Endothelial cell of umbilical vein (primary cell): Measurements from ENCODE around the gene EML6.

ENCODE experiments used
- CTCF ChIP-seq, 2 donors: IDR thresholded peaks; 1 replicate in 1 of 2; 2 replicates in 1 of 2; pipeline ENCODE4 v1.5.1; 2011; ENCODE audit warnings: low read length in 2 of 2, mild to moderate bottlenecking in 2 of 2, moderate library complexity in 2 of 2, control low read depth in 1 of 2, inconsistent platforms in 1 of 2, low read depth in 1 of 2; ENCODE audit not compliant: insufficient read depth in 1 of 2; ENCODE audit errors: extremely low read depth in 1 of 2
- GATA2 ChIP-seq: IDR thresholded peaks from 2 replicates; pipeline ENCODE4 v1.7.0; 2011; ENCODE audit warnings: low read depth, mild to moderate bottlenecking, moderate library complexity, mixed read lengths, low read length; ENCODE audit not compliant: insufficient read length, insufficient read depth
- JUN ChIP-seq: IDR thresholded peaks from 2 replicates; pipeline ENCODE4 v1.6.1; 2011; ENCODE audit warnings: borderline replicate concordance, low read depth; ENCODE audit not compliant: insufficient read length, insufficient read depth
- MAX ChIP-seq: IDR thresholded peaks from 2 replicates; pipeline ENCODE4 v1.6.1; 2011; ENCODE audit not compliant: insufficient read depth, insufficient read length
- MYC ChIP-seq: IDR thresholded peaks from one replicate; pipeline ENCODE4 v1.6.1; 2011; ENCODE audit warnings: mild to moderate bottlenecking, low read depth, low read length
- POLR2A ChIP-seq: IDR thresholded peaks from 2 replicates; pipeline ENCODE4 v1.6.1; 2012; ENCODE audit warnings: low read depth, mild to moderate bottlenecking, control low read depth, low read length
- POLR2AphosphoS5 ChIP-seq: IDR thresholded peaks from 2 replicates; pipeline ENCODE4 v1.6.1; 2012; ENCODE audit warnings: low read depth, mild to moderate bottlenecking, control low read depth, low read length, moderate library complexity; ENCODE audit not compliant: insufficient read depth

- no peak for TF ChIP-seq CTCF (IDR thresholded peaks at IDR 0.05; ENCODE audit: extremely low read depth in 1 of 2, insufficient read depth in 1 of 2, low read depth in 1 of 2, low read length in 2 of 2)
- TF ChIP-seq MAX, result no peak
- TF ChIP-seq POLR2AphosphoS5, result no peak
- TF ChIP-seq POLR2A, result no peak
- no peak for TF ChIP-seq JUN
- TF ChIP-seq MYC, result no peak
- no peak for TF ChIP-seq GATA2
These were observed 1.3 kb downstream of the EML6 start for GRCh38 chr2:54724560-54725342.
